ENCODE results near the gene PRKCH. TPM values are rescaled to one million over a fixed set of nuclear protein-coding genes. Genes with fewer than 3 reads are reported as not detected.
"Not testable (repeated sequence)": the region's sequence is repeated elsewhere in the genome, so short reads cannot be mapped to it uniquely, and the experiment has no call there.

The PRKCH gene
- total RNA-seq, 1 donor from 2014 or later = 209 TPM

DNA sequence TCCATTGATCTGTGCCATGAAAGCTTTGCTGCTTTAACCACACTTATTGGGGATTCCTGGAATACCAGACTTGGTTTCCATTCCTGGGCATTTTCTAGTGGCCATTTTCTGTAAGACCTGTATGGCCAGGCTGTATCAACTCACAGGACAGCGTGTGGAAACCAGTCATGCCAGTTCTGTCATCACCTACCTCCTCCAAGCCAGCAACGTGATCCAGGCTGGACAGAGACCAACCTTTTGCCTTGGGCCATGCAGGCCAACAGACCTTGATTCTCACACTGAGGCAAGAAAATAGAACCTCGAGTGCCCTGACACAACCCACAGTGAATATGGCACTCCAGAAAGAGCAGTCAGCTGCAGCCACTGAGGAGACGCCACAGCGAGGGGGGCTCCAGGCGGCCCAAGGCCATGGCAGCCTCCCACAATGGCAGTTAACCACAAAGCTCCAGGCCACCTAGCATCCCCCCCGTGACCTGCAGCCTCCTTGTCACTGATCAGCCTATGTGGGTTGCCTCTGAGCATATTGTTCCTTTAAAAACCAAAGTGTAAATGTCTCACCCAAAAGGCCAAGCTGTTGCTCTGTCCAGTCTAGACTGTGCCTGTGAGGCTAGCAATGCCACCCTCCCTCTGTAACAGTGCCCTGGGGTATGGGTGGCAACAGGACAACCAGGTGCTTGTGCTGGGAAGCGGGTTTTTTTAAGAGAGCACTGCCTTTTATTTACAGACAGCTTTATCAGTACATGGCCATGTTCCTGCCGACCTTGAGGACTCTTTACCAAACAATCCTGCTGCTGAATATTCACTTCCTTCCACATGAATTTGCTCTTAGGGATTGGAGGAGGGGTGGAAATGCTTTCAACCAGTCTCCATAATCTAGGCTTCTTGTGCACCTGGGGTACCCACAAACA, 205.3 kb downstream of the PRKCH start:
- peak in 1 of 2 donors; percentile 78 for DNase-seq (ENCODE audit: low read depth in 2 of 2)

- DNase-seq (ENCODE audit: low read depth in 2 of 2) = peak in 1 of 2 donors; percentile 58
These were observed 206.1 kb downstream of the PRKCH start for GRCh38 chr14:61527325-61528100.

DNA sequence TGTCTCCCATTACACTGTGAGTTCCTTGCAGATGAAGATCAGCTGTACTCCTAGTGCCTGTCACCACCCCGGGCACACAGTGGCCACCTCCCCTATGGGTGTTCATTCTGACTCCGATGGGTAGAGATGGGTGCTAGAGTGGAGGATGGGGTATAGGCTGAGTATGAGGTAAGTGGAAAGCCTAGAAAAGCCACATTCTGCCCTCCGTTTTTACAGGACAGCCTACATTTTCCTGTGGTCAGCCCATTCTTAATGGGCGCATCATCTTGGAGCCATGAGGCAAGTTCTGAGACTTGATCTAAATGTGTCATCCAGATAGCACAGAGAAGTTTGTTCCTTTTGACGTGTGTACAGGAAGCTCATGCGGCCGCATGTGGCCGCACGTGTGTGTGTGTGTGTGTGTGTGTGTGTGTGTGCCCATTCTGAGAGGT, 207.2 kb downstream of the PRKCH start:
- DNase-seq (ENCODE audit: low read depth in 2 of 2) = no peak

DNA sequence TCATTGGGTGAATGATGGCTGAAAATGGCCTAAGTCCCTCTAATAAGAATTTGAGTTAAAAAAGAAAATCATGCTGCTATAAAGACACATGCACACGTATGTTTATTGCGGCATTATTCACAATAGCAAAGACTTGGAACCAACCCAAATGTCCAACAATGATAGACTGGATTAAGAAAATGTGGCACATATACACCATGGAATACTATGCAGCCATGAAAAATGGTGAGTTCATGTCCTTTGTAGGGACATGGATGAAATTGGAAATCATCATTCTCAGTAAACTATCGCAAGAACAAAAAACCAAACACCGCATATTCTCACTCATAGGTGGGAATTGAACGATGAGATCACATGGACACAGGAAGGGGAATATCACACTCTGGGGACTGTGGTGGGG, 208.0 kb downstream of the PRKCH start:
- not testable (repeated sequence) for DNase-seq (ENCODE audit: low read depth in 2 of 2)

DNA sequence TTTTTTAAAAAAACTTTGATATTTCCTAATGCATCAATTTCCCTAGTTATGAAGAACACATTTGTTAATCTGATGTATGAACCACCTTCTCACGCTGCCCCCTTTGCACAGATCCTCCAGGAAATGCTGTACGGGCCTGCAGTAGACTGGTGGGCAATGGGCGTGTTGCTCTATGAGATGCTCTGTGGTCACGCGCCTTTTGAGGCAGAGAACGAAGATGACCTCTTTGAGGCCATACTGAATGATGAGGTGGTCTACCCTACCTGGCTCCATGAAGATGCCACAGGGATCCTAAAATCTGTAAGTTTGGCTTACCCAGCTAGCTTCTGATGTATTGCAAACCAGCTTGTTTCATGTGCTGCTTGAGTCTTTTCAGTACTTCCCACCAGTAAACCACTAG, 208.9 kb downstream of the PRKCH start:
- no peak for DNase-seq (ENCODE audit: low read depth in 2 of 2)

DNA sequence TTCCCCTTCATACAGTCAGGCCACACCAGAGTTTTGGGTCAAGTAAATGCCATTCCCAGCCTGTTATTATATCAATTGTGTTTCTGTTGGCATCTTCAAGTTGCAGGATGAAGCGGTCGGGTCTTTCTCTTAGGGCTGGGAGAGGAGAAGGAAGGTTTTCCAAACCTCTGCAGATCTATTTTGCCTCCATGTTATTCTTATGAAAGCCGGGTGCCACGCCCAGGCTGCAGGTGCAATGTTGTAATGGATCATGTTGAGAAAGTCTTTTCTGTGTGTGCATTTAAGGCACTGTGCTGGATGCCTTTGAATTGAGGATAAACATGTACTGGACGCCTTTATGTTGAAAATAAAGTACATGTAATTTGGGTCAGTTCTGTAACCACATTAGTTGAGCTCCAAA, 209.5 kb downstream of the PRKCH start:
- no peak for DNase-seq (ENCODE audit: low read depth in 2 of 2)

DNA sequence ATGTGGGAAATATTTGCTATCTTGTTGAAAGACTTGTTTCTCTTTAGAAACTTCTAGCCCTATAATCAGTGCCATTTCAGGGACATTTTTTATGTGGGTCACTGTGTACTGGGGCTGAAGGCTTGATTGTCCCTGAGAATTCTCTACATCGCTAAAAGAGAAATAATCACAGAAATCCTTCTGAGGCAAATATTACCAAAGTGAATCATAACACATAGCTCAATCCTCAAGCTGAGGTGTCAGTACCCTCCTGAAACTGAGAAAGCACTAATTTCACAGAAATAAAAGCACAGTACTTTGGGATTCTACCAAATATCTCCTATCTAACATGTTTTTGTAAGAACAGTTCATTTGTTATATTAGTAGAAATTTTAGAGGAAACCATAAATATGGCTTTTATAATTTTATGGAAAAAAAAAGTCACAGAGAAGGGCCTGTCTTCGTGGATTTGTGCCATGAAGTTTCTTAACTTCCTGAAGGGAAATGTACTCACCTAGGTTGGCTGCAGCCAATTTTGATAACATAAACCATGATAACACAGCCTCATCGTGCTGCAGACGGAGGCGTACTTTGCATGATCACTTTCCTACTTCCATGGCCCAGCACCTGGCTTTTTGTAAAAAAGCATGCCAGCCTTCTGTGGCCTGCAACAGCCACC, 210.2 kb downstream of the PRKCH start:
- DNase-seq (ENCODE audit: low read depth in 2 of 2) = peak; percentile 44 to 55

DNA sequence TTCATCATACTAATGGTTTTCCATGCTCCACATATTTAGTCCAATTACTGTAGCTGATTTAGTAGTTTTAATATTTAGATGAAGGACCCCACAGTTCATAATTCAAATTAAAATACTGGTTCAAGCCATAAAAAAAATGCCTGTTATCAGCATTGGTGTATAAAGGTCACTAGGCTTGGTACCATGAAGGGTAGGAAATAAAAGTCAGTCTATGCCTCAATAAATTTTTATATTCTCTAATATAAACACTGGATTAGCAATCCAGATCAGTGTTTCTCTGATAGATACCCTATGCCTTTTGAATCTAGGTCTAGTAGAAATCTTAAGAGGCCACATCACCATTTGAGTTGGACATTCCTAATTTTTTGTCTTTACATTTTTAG, 210.7 kb downstream of the PRKCH start:
- no peak for DNase-seq (ENCODE audit: low read depth in 2 of 2)

DNA sequence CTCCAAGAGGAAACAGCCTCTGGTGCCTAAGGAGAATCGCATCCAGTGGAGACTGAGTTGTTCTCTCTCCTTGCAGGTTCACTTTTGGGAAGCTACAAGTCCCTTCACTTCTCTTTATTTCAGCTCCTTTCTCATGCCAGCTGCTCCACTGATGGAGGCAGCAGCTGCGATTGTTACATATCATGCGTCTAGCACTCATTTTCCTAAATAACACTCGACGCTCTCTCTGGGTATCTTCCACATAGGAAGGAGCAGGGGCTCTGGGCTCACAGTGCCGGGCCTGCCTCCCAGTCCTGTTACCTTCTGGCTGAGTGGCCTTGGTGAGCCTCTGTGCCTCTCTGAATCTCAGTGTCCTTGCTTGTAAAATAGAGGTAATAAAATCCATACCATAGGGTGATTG, 211.4 kb downstream of the PRKCH start:
- no peak for DNase-seq (ENCODE audit: low read depth in 2 of 2)

GRCh38 chr14:61533513-61534255, 212.3 kb downstream of the PRKCH start:
- no peak for DNase-seq (ENCODE audit: low read depth in 2 of 2)

GRCh38 chr14:61535032-61535431, 213.7 kb downstream of the PRKCH start:
- DNase-seq (ENCODE audit: low read depth in 2 of 2) = no peak

GRCh38 chr14:61535458-61535857, 214.1 kb downstream of the PRKCH start:
- DNase-seq (ENCODE audit: low read depth in 2 of 2) = no peak

GRCh38 chr14:61536661-61537562, 215.5 kb downstream of the PRKCH start:
- no peak for DNase-seq (ENCODE audit: low read depth in 2 of 2)

GRCh38 chr14:61537563-61538463, 216.4 kb downstream of the PRKCH start:
- DNase-seq (ENCODE audit: low read depth in 2 of 2) = peak; percentile 47 to 88

DNA sequence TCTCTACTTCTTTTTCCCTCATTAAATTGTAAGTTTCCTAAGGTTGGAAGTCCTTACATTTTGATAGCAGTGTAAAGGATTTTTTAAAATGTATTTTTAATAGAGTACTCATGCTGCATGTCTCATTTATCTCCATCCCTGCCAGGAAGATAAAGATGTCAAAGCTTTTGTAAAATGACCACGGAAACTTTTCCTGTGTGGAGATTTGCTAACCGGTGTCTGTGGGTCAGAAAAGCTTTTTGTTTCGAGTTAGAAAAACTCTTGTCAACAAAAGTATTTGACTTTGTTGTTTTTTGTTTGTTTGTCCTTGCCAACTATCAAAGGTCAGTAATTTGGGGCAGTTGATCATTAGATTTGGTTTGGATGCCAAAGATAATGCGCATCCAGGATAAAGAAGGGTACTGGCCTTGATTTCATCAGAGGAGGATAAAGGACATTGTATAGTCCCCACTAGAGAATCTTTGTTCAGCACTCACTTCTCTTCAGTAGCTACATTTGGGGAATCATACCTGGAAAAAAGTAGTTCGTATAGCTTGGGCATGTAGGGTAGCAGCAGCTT, 217.2 kb downstream of the PRKCH start:
- DNase-seq (ENCODE audit: low read depth in 2 of 2) = no peak

DNA sequence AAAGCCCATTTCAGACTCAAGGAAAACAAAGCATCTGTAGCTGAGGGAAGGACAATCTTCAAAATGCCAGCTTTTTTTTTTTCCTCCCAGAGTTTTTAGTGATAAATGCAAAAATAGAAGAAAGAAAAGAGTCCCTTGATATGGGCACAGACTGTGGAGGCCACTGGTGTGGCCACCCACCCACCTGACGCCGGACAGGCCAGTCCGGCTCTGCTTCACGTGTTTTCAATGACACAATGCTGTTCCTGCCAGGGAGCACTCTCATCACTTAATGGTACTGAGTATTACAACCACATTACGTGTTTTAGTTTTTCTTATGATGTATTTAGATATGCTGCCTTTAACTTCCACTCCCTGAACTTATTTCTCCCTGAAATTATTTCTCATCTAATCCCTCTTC, 218.3 kb downstream of the PRKCH start:
- DNase-seq (ENCODE audit: low read depth in 2 of 2) = no peak

DNA sequence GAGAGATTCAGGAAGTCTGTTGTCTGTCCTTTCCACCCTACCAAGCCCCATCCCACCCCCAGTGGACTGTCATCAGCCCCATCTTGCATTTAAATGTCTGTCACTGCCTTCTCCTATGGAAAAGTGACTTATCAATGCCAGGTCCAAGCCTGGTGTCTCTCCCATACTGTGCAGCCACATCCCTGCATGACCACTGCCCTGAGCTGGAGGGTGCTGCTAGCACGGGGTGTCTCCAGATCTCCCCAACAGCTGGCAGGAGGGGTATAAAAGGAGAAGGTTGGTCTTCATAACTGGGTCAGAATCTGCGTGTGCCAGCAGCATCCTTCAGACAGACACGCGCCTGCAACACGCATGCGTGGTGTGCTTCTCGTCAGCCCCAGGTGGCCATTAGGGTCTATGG, 219.6 kb downstream of the PRKCH start:
- no peak for DNase-seq (ENCODE audit: low read depth in 2 of 2)

GRCh38 chr14:61542848-61543790, 221.7 kb downstream of the PRKCH start:
- DNase-seq (ENCODE audit: low read depth in 2 of 2) = no peak

Measured in dermis microvascular lymphatic vessel endothelial cell (primary cell).